Hepatocyte (in vitro differentiated cells): Measurements from ENCODE around the gene INTS3. TPM values are rescaled to one million over a fixed set of nuclear protein-coding genes. Genes with fewer than 3 reads are reported as not detected.

ENCODE experiments used
- DNase-seq: peaks from one replicate; pipeline ENCODE4 v3.0.0-alpha.2; 2016; ENCODE audit warnings: low spot score
- H2AFZ ChIP-seq: fragments of 200-600 bp; sonication (generic); 2 replicates; pipeline ENCODE4 v1.6.0; 2016; ENCODE audit warnings: antibody characterized with exemption, mild to moderate bottlenecking
- H3K27ac ChIP-seq: fragments of 200-600 bp; sonication (generic); 2 replicates; pipeline ENCODE4 v1.5.1; 2016; ENCODE audit warnings: mild to moderate bottlenecking
- H3K27me3 ChIP-seq: fragments of 200-600 bp; sonication (generic); 2 replicates; pipeline ENCODE4 v1.6.1; 2016
- H3K36me3 ChIP-seq: fragments of 200-600 bp; sonication (generic); replicated peaks from 2 replicates; pipeline ENCODE4 v1.5.1; 2016; ENCODE audit warnings: low read depth; ENCODE audit not compliant: insufficient read depth
- H3K4me1 ChIP-seq: fragments of 200-600 bp; sonication (generic); 2 replicates; pipeline ENCODE4 v1.5.1; 2016; ENCODE audit warnings: mild to moderate bottlenecking, moderate library complexity; ENCODE audit not compliant: insufficient read depth
- H3K4me2 ChIP-seq: fragments of 200-600 bp; sonication (generic); 2 replicates; pipeline ENCODE4 v1.6.0; 2016
- H3K4me3 ChIP-seq: fragments of 200-600 bp; sonication (generic); 2 replicates; pipeline ENCODE4 v1.5.1; 2016; ENCODE audit warnings: mild to moderate bottlenecking
- H3K79me2 ChIP-seq: fragments of 200-600 bp; sonication (generic); 2 replicates; pipeline ENCODE4 v1.6.0; 2017; ENCODE audit warnings: mild to moderate bottlenecking
- H3K9me2 ChIP-seq: fragments of 200-600 bp; sonication (generic); replicated peaks from 2 replicates; pipeline ENCODE4 v1.6.0; 2017; ENCODE audit warnings: mild to moderate bottlenecking; ENCODE audit not compliant: insufficient read depth
- H3K9me3 ChIP-seq: fragments of 200-600 bp; sonication (generic); 2 replicates; pipeline ENCODE4 v1.5.1; 2016; ENCODE audit warnings: low read depth, mild to moderate bottlenecking
- H4K20me1 ChIP-seq: fragments of 200-600 bp; sonication (generic); 2 replicates; pipeline ENCODE4 v1.6.0; 2016; ENCODE audit warnings: mild to moderate bottlenecking; ENCODE audit not compliant: insufficient read depth, poor library complexity, severe bottlenecking
- CTCF ChIP-seq: fragments of 200-600 bp; sonication (generic); IDR thresholded peaks from 2 replicates; pipeline ENCODE4 v1.5.1; 2016; ENCODE audit warnings: antibody characterized with exemption, mild to moderate bottlenecking; ENCODE audit not compliant: poor library complexity
- EZH2 ChIP-seq: fragments of 200-600 bp; sonication (generic); IDR thresholded peaks from 2 replicates; pipeline ENCODE4 v1.6.1; 2016; ENCODE audit warnings: antibody characterized with exemption, mild to moderate bottlenecking, borderline replicate concordance
- EZH2phosphoT487 ChIP-seq: fragments of 200-600 bp; sonication (generic); IDR thresholded peaks from one replicate; pipeline ENCODE4 v1.6.1; 2018; ENCODE audit warnings: antibody characterized with exemption, mild to moderate bottlenecking, low read depth, moderate library complexity; ENCODE audit not compliant: unreplicated experiment, severe bottlenecking
- WGBS: methylation state at CpG from one replicate; pipeline ENCODE4 v1.1.6; 2016; ENCODE audit warnings: low lambda C conversion rate; ENCODE audit errors: missing lambda C conversion rate; 5-methylcytosine and 5-hydroxymethylcytosine counted together
- polyA plus RNA-seq: library from polyadenylated mRNA; unstranded; fragments of >200 nt; fragmentation: Nextera tagmentation; extraction: Ambion mirVana; gene quantifications from 2 replicates; pipeline ENCODE4 v1.2.1, GENCODE V29; 2016
- total RNA-seq: library from RNA; depleted of rRNA; stranded (reverse); fragments of >200 nt; gene quantifications from 2 replicates; pipeline ENCODE4 v1.2.3, GENCODE V29; 2014

INTS3 gene
- total and polyA plus RNA-seq, 2 experiments from 2014 or later: 37.1 to 42.3 TPM

- Histone ChIP-seq H2AFZ (no peak overlapping the region), H3K9me3 (no peaks in the 10 kb centered on the region), H3K4me2 (no peak overlapping the region), H3K79me2 (no peaks in the 10 kb centered on the region), H3K27ac (no peak overlapping the region), H4K20me1 (no peaks in the 10 kb centered on the region), H3K27me3 (no peaks in the 10 kb centered on the region), H3K9me2 (no peaks in the 10 kb centered on the region), H3K4me1 (no peaks in the 10 kb centered on the region), H3K36me3 (no peaks in the 10 kb centered on the region), H3K4me3 (no peak overlapping the region)
- TF ChIP-seq EZH2 (no peak), EZH2phosphoT487 (no peak), CTCF (no peak)
- no peak for DNase-seq
- WGBS: 96% methylated on average over 7 of the region's 7 CpGs
Observed at GRCh38 chr1:153688276-153688675, 39.6 kb upstream of the INTS3 start.

- 92% methylated on average over 15 of the region's 18 CpGs for WGBS
- TF ChIP-seq EZH2 (no peak), EZH2phosphoT487 (no peak), CTCF (no peak)
Observed at GRCh38 chr1:153688736-153689328, 39.0 kb upstream of the INTS3 start.

GRCh38 chr1:153693466-153693865, 34.4 kb upstream of the INTS3 start:
- TF ChIP-seq EZH2phosphoT487: no peak
- TF ChIP-seq EZH2: no peak
- no peak for TF ChIP-seq CTCF

More at GRCh38 chr1:153688736-153689328, 39.0 kb upstream of the INTS3 start:
- H3K4me3 ChIP-seq: no peak overlapping the region
- H3K9me3 ChIP-seq: no peaks in the 10 kb centered on the region
- H2AFZ ChIP-seq: no peak overlapping the region
- no peaks in the 10 kb centered on the region for H3K36me3 ChIP-seq
- no peaks in the 10 kb centered on the region for H3K27me3 ChIP-seq
- H3K79me2 ChIP-seq: no peaks in the 10 kb centered on the region
- no peaks in the 10 kb centered on the region for H3K4me1 ChIP-seq
- no peak overlapping the region for H3K27ac ChIP-seq
- no peaks in the 10 kb centered on the region for H3K9me2 ChIP-seq
- no peak for DNase-seq
- no peaks in the 10 kb centered on the region for H4K20me1 ChIP-seq
- no peak overlapping the region for H3K4me2 ChIP-seq

GRCh38 chr1:153696741-153697140, 31.1 kb upstream of the INTS3 start:
- H3K4me1 ChIP-seq: no peaks in the 10 kb centered on the region
- DNase-seq: no peak
- H3K79me2 ChIP-seq: no peaks in the 10 kb centered on the region
- TF ChIP-seq CTCF: no peak
- no peak for TF ChIP-seq EZH2phosphoT487
- TF ChIP-seq EZH2: no peak
- no peak overlapping the region for H3K4me2 ChIP-seq
- no peaks in the 10 kb centered on the region for H3K36me3 ChIP-seq
- 87% methylated on average over 8 of the region's 8 CpGs for WGBS
- no peaks in the 10 kb centered on the region for H3K27me3 ChIP-seq
- H3K9me2 ChIP-seq: no peaks in the 10 kb centered on the region
- no peak overlapping the region for H3K4me3 ChIP-seq
- no peaks in the 10 kb centered on the region for H3K9me3 ChIP-seq
- no peak overlapping the region for H2AFZ ChIP-seq
- no peaks in the 10 kb centered on the region for H4K20me1 ChIP-seq
- no peak overlapping the region for H3K27ac ChIP-seq

More at GRCh38 chr1:153693466-153693865, 34.4 kb upstream of the INTS3 start:
- Histone ChIP-seq H3K4me1 (no peaks in the 10 kb centered on the region), H3K4me3 (no peak overlapping the region), H3K27me3 (no peaks in the 10 kb centered on the region), H3K36me3 (no peaks in the 10 kb centered on the region), H2AFZ (no peak overlapping the region), H4K20me1 (no peaks in the 10 kb centered on the region), H3K9me2 (no peaks in the 10 kb centered on the region), H3K27ac (no peak overlapping the region), H3K79me2 (no peaks in the 10 kb centered on the region), H3K9me3 (no peaks in the 10 kb centered on the region), H3K4me2 (no peak overlapping the region)
- 94% methylated on average over 4 of the region's 4 CpGs for WGBS
- DNase-seq: no peak
